Right cardiac atrium (tissue), 5 donors: ENCODE measurements around the gene PLSCR3. TPM values are rescaled to one million over a fixed set of nuclear protein-coding genes. Genes with fewer than 3 reads are reported as not detected.

Source experiments
- ATAC-seq, 2 donors: fragments of 200-7000 bp; cut with Tn5 transposase; one replicate each; pipeline versions ENCODE4 v1.8.0 to v1.9.1; 2020; ENCODE audit warnings: moderate library complexity in 2 of 2, mild to moderate bottlenecking in 1 of 2
- DNase-seq, 3 donors: peaks; one replicate each; pipeline ENCODE4 v3.0.0-alpha.2; 2020
- H3K27ac ChIP-seq: one replicate; pipeline ENCODE4 v1.5.1; 2013; ENCODE audit warnings: mild to moderate bottlenecking, low read length, control low read depth, moderate library complexity
- H3K27me3 ChIP-seq: one replicate; pipeline ENCODE4 v1.6.1; 2013; ENCODE audit not compliant: control insufficient read depth, insufficient read depth
- H3K4me1 ChIP-seq: one replicate; pipeline ENCODE4 v1.6.1; 2013; ENCODE audit warnings: low read length; ENCODE audit not compliant: control insufficient read depth, insufficient read depth
- H3K4me3 ChIP-seq: one replicate; pipeline ENCODE4 v1.5.1; 2013; ENCODE audit warnings: low read length, control low read depth
- H3K9me3 ChIP-seq: one replicate; pipeline ENCODE4 v1.6.1; 2013; ENCODE audit warnings: low read length; ENCODE audit not compliant: control insufficient read depth
- WGBS: extraction: QIAGEN DNeasy Blood & Tissue Kit; methylation state at CpG from one replicate; pipeline ENCODE4 v1.1.7; 2013; 5-methylcytosine and 5-hydroxymethylcytosine counted together
- intact Hi-C, 4 donors: fragments of 100-400 bp; cut with DNase I; formaldehyde crosslinking; loops; one replicate each; pipeline versions ENCODE4 v1.11.0 to v1.14.0; 2022 to 2023
- polyA plus RNA-seq: library from polyadenylated mRNA; stranded (reverse); fragments of 200-250 nt; gene quantifications from one replicate; pipeline ENCODE4 v1.2.3, GENCODE V29; 2013
- total RNA-seq, 4 donors: library from RNA; stranded (reverse); fragmentation: NEBNext Ultra II Directional; extraction: Animal tissue kit (Norgen Biotek cat#: 25700); gene quantifications; one replicate each; pipeline ENCODE4 v1.2.1, GENCODE V29; 2021
- donor health status: healthy with polysubstance abuse.
- donor health status: DM: no; HTN: yes; CAD: no.
- donor health status: DM: no; HTN: no; CAD: no.
- donor health status: DM: no; HTN: yes; CAD: no; lungs with severe emphysema.
- donor health status: DM: yes; HTN: yes; CAD: no.

Gene PLSCR3
- total and polyA plus RNA-seq, 5 donors: 19.8 to 25.9 (median 23.7) TPM

GRCh38 chr17:7426896-7427489, 32.7 kb upstream of the PLSCR3 start:
- peak in 1 of 3 donors; percentile 54 for DNase-seq
- ATAC-seq: no peak
- Histone ChIP-seq H3K4me3 (no peak overlapping the region), H3K27me3 (no peaks in the 10 kb centered on the region), H3K4me1 (no peaks in the 10 kb centered on the region), H3K27ac (no peak overlapping the region), H3K9me3 (no peaks in the 10 kb centered on the region)
- intact Hi-C loops: no loop called here
- WGBS: 92% methylated on average over 29 of the region's 29 CpGs

DNA sequence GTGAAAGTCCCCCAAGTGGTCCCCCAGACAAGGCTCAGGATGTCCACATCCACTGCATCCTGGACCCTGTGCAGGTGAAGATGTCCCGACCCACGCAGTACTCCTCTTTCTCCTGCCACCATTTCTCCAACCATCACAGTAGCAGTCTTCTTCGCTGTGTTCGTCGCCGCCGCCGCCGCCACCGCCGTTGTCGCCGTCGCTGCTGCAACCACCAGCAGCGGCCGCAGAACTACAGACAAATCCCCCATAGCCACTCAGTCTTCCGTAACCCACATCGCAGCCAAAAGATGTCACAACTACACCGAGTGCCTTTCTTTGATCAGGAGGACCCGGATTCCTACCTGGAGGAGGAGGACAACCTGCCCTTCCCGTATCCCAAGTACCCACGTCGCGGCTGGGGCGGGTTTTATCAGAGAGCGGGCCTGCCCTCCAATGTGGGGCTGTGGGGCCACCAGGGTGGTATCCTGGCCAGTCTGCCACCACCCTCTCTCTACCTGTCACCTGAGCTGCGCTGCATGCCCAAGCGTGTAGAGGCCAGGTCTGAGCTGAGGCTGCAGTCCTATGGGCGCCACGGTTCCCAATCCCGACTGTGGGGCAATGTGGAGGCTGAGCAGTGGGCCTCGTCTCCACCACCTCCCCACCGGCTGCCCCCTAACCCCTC, 32.0 kb upstream of the PLSCR3 start:
- Histone ChIP-seq H3K9me3 (no peaks in the 10 kb centered on the region), H3K27me3 (no peaks in the 10 kb centered on the region), H3K4me3 (no peak overlapping the region), H3K4me1 (no peaks in the 10 kb centered on the region), H3K27ac (no peak overlapping the region)
- DNase-seq: peak in 1 of 3 donors; percentile 53
- 94% methylated on average over 33 of the region's 33 CpGs for whole genome bisulfite sequencing
- no peak for ATAC-seq
- intact Hi-C loops: no loop called here

GRCh38 chr17:7425756-7426155, 31.4 kb upstream of the PLSCR3 start:
- no peak for DNase-seq
- intact Hi-C loops: no loop called here
- no peak overlapping the region for H3K4me3 ChIP-seq
- ATAC-seq: no peak
- H3K9me3 ChIP-seq: no peaks in the 10 kb centered on the region
- H3K27me3 ChIP-seq: no peaks in the 10 kb centered on the region
- no peaks in the 10 kb centered on the region for H3K4me1 ChIP-seq
- no peak overlapping the region for H3K27ac ChIP-seq
- 80% methylated on average over 8 of the region's 8 CpGs for WGBS

DNA sequence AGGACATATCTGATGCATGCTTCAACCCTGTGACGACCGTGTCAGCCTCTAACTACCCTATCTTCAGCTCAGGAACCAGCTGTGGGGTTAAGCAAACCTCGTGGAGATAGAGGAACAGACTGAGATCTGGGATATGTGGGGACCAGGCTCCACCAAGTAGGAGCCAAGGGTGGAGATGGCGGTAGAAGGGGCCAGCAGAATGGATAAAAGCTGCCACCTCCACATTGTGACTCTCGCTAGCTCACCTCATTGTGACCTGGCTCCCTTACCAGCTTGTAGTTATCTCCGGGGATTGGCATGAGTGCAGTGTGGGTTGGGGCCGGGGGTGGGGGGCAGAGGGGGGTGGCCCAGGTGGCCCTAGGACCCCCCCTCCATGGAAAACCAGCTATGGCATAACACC, 31.0 kb upstream of the PLSCR3 start, which contains the start of gene SPEM2:
Gene SPEM2, plus strand, starts transcription at position 301 of the 400 bp plus-strand sequence. Its CDS starts 73 bp downstream, at position 374.
- DNase-seq (no peak), ATAC-seq (no peak)
- intact Hi-C loops: no loop called here
- 74% methylated on average over 7 of the region's 7 CpGs for WGBS
- Histone ChIP-seq H3K27me3 (no peaks in the 10 kb centered on the region), H3K9me3 (no peaks in the 10 kb centered on the region), H3K4me1 (no peaks in the 10 kb centered on the region), H3K27ac (no peak within 1 kb of the TSS), H3K4me3 (no peak within 1 kb of the TSS)

DNA sequence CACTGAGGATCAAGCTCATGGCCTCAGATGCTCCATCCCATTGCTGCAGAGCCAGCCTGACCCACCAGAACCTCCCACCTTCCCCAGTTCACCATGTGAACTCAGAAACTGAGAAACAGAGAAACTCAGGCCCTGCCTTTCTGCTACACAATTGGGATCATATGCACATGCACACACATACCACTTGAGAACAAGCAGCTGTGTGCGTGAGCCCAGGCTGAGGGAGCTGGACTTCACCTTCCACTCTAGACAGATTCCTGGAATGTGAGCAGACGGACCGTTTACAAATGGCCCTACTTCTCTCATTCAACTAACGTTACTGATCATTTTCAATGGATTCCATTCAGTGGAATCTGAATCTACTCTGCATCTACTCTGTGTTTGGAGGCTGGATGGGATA, 29.4 kb upstream of the PLSCR3 start:
- DNase-seq (no peak), ATAC-seq (no peak)
- WGBS: 55% methylated on average over 4 of the region's 4 CpGs
- Histone ChIP-seq H3K4me3 (no peak overlapping the region), H3K9me3 (no peaks in the 10 kb centered on the region), H3K27ac (no peak overlapping the region), H3K27me3 (no peaks in the 10 kb centered on the region), H3K4me1 (no peaks in the 10 kb centered on the region)
- intact Hi-C loops: no loop called here

DNA sequence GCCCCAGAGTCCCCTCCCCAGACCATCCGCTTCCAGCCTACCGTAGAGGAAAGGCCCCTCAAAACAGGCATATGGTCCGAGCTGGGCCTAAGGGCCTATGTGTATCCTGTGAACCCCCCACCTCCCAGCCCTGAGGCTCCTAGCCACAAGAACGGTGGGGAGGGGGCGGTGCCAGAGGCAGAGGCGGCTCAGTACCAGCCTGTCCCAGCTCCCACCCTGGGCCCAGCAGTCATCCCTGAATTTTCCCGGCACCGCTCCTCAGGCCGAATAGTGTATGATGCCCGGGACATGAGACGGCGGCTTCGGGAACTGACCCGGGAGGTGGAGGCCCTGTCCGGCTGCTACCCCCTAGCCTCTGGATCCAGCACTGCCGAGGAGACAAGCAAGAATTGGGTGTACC, 26.9 kb upstream of the PLSCR3 start:
- intact Hi-C loops: no loop called here
- H3K27ac ChIP-seq: no peak overlapping the region
- H3K4me1 ChIP-seq: no peaks in the 10 kb centered on the region
- no peaks in the 10 kb centered on the region for H3K9me3 ChIP-seq
- no peak overlapping the region for H3K4me3 ChIP-seq
- 93% methylated on average over 16 of the region's 16 CpGs for WGBS
- ATAC-seq (peak in 1 of 2 donors; percentile 10), DNase-seq (peak in 2 of 3 donors; percentile 27 to 31)
- no peaks in the 10 kb centered on the region for H3K27me3 ChIP-seq

- WGBS: 81% methylated on average over 17 of the region's 17 CpGs
- intact Hi-C loops: no loop called here
- peak in 2 of 3 donors; percentile 4 to 31 for DNase-seq
- Histone ChIP-seq H3K4me1 (no peaks in the 10 kb centered on the region), H3K27me3 (no peaks in the 10 kb centered on the region), H3K4me3 (no peak within 1 kb of the TSS), H3K9me3 (no peaks in the 10 kb centered on the region), H3K27ac (no peak within 1 kb of the TSS)
- no peak for ATAC-seq
Measured at GRCh38 chr17:7419819-7420610, 25.7 kb upstream of the PLSCR3 start, which contains the start of gene SPEM1. Gene SPEM1, plus strand, starts transcription at chr17:7420324. Its CDS starts 61 bp downstream, at chr17:7420385.

GRCh38 chr17:7418472-7419152, 24.3 kb upstream of the PLSCR3 start:
- WGBS: 69% methylated on average over 18 of the region's 18 CpGs
- H3K27me3 ChIP-seq: no peaks in the 10 kb centered on the region
- H3K4me1 ChIP-seq: no peaks in the 10 kb centered on the region
- intact Hi-C loops: no loop called here
- no peaks in the 10 kb centered on the region for H3K9me3 ChIP-seq
- H3K4me3 ChIP-seq: no peak overlapping the region
- DNase-seq: peak in 2 of 3 donors; percentile 30 to 54
- ATAC-seq: no peak
- H3K27ac ChIP-seq: no peak overlapping the region

- 96% methylated on average over 54 of the region's 54 CpGs for WGBS
- DNase-seq: peak in 2 of 3 donors; percentile 46 to 52
Measured at GRCh38 chr17:7417056-7417655, 22.8 kb upstream of the PLSCR3 start.

GRCh38 chr17:7416323-7416722, 22.0 kb upstream of the PLSCR3 start:
- no peaks in the 10 kb centered on the region for H3K4me1 ChIP-seq
- H3K27ac ChIP-seq: no peak overlapping the region
- no peaks in the 10 kb centered on the region for H3K27me3 ChIP-seq
- H3K9me3 ChIP-seq: no peaks in the 10 kb centered on the region
- intact Hi-C loops: no loop called here
- WGBS: 74% methylated on average over 6 of the region's 6 CpGs
- DNase-seq: peak in 1 of 3 donors; percentile 12
- ATAC-seq: no peak
- H3K4me3 ChIP-seq: no peak overlapping the region

More at GRCh38 chr17:7417056-7417655, 22.8 kb upstream of the PLSCR3 start:
- Histone ChIP-seq H3K4me3 (no peak overlapping the region), H3K27ac (no peak overlapping the region), H3K9me3 (no peaks in the 10 kb centered on the region), H3K27me3 (no peaks in the 10 kb centered on the region), H3K4me1 (no peaks in the 10 kb centered on the region)
- no peak for ATAC-seq
- intact Hi-C loops: no loop called here
